ENCODE measurements around the gene HHAT.
"Not testable (repeated sequence)": the region's sequence is repeated elsewhere in the genome, so short reads cannot be mapped to it uniquely, and the experiment has no call there.

The HHAT gene

GRCh38 chr1:210650403-210650802, 321.7 kb downstream of the HHAT start:
- DNase-seq (ENCODE audit: low read depth): no peak
- no peak overlapping the region for H3K4me3 ChIP-seq (ENCODE audit: low read length)
- no peak for TF ChIP-seq CTCF (conservative IDR thresholded peaks at IDR 0.05; ENCODE audit: low read length)

GRCh38 chr1:210652329-210652954, 323.7 kb downstream of the HHAT start:
- TF ChIP-seq CTCF (conservative IDR thresholded peaks at IDR 0.05; ENCODE audit: low read length): no peak
- DNase-seq (ENCODE audit: low read depth): no peak
- H3K4me3 ChIP-seq (ENCODE audit: low read length): no peak overlapping the region

GRCh38 chr1:210653771-210654170, 325.1 kb downstream of the HHAT start:
- no peak for DNase-seq (ENCODE audit: low read depth)

GRCh38 chr1:210654176-210654981, 325.7 kb downstream of the HHAT start:
- no peak for TF ChIP-seq CTCF (conservative IDR thresholded peaks at IDR 0.05; ENCODE audit: low read length)
- DNase-seq (ENCODE audit: low read depth): no peak
- no peak overlapping the region for H3K4me3 ChIP-seq (ENCODE audit: low read length)

More at GRCh38 chr1:210653771-210654170, 325.1 kb downstream of the HHAT start:
- no peak overlapping the region for H3K4me3 ChIP-seq (ENCODE audit: low read length)
- no peak for TF ChIP-seq CTCF (conservative IDR thresholded peaks at IDR 0.05; ENCODE audit: low read length)

GRCh38 chr1:210655511-210655910, 326.8 kb downstream of the HHAT start:
- H3K4me3 ChIP-seq (ENCODE audit: low read length): no peak overlapping the region
- TF ChIP-seq CTCF (conservative IDR thresholded peaks at IDR 0.05; ENCODE audit: low read length): no peak
- no peak for DNase-seq (ENCODE audit: low read depth)

- TF ChIP-seq CTCF (conservative IDR thresholded peaks at IDR 0.05; ENCODE audit: low read length): no peak
These were observed 329.1 kb downstream of the HHAT start for GRCh38 chr1:210657806-210658205.

GRCh38 chr1:210661520-210661919, 332.8 kb downstream of the HHAT start:
- H3K4me3 ChIP-seq (ENCODE audit: low read length); DNase-seq (ENCODE audit: low read depth): not testable (repeated sequence)

More at GRCh38 chr1:210657806-210658205, 329.1 kb downstream of the HHAT start:
- no peak overlapping the region for H3K4me3 ChIP-seq (ENCODE audit: low read length)
- no peak for DNase-seq (ENCODE audit: low read depth)

Data from AG10803 (cell line).